Transverse colon (tissue), 4 donors: Measurements from ENCODE around the gene AMOTL2. TPM values are rescaled to one million over a fixed set of nuclear protein-coding genes. Genes with fewer than 3 reads are reported as not detected.
A peak's percentile ranks its signal among the peaks of the same experiment; 100 is the strongest.

Source experiments
- DNase-seq: peaks from one replicate; pipeline ENCODE4 v3.0.0-alpha.2; 2019
- H3K27ac ChIP-seq, 4 donors: fragments of 200-600 bp; sonication (generic); 2 replicates each; pipeline ENCODE4 v1.5.1; 2016 to 2018; ENCODE audit warnings: inconsistent platforms in 4 of 4
- H3K27me3 ChIP-seq: fragments of 200-600 bp; sonication (generic); 2 replicates; pipeline ENCODE4 v1.5.1; 2017; ENCODE audit warnings: inconsistent platforms
- H3K36me3 ChIP-seq, 4 donors: fragments of 200-600 bp; sonication (generic); 2 replicates each; pipeline ENCODE4 v1.5.1; 2017 to 2019; ENCODE audit warnings: inconsistent platforms in 4 of 4
- H3K4me1 ChIP-seq, 4 donors: fragments of 200-600 bp; sonication (generic); 2 replicates each; pipeline ENCODE4 v1.5.1; 2017 to 2020; ENCODE audit warnings: inconsistent platforms in 4 of 4
- H3K4me3 ChIP-seq, 4 donors: fragments of 200-600 bp; sonication (generic); 1 replicate in 1 of 4; 2 replicates in 3 of 4; pipeline versions ENCODE4 v1.5.1 to v1.6.1; 2017 to 2019; ENCODE audit warnings: inconsistent platforms in 4 of 4
- H3K9me3 ChIP-seq, 2 donors: fragments of 200-600 bp; sonication (generic); 2 replicates each; pipeline ENCODE4 v1.5.1; 2017 to 2019; ENCODE audit warnings: inconsistent platforms in 2 of 2
- CTCF ChIP-seq, 5 experiments: fragments of 200-600 bp in 3 of 5; fragments of 450-650 bp in 2 of 5; sonication (generic) in 3 of 5; IDR thresholded peaks; 1 replicate in 2 of 5; 2 replicates in 3 of 5; pipeline ENCODE4 v1.5.1; 2016 to 2017; ENCODE audit warnings: antibody characterized with exemption in 5 of 5, inconsistent platforms in 3 of 5, mild to moderate bottlenecking in 2 of 5, moderate library complexity in 1 of 5
- EP300 ChIP-seq: sonication (generic); formaldehyde crosslinking; IDR thresholded peaks from one replicate; pipeline ENCODE4 v1.6.1; 2017; ENCODE audit warnings: antibody characterized with exemption, low read depth
- POLR2A ChIP-seq: fragments of 450-650 bp; IDR thresholded peaks from one replicate; pipeline ENCODE4 v1.6.1; 2016; ENCODE audit warnings: antibody characterized with exemption, mild to moderate bottlenecking, moderate library complexity
- POLR2AphosphoS5 ChIP-seq, 3 donors: sonication (generic); formaldehyde crosslinking; IDR thresholded peaks; one replicate each; pipeline ENCODE4 v1.6.1; 2016; ENCODE audit warnings: antibody characterized with exemption in 3 of 3
- WGBS, 2 donors: methylation state at CpG; one replicate each; pipeline ENCODE4 v1.1.5; 2018; ENCODE audit warnings: low coverage in 1 of 2; 5-methylcytosine and 5-hydroxymethylcytosine counted together
- in situ Hi-C, 4 donors: fragments of 200-750 bp; cut with MboI; loops; one replicate each; pipeline versions ENCODE4 v1.15.0 to v1.15.1; 2017; ENCODE audit warnings: low sequenced_read_pairs in 3 of 4, low pct_ligation_motif_present in 1 of 4, low pct_unique_long_range_greater_than_20kb in 1 of 4
- intact Hi-C: fragments of 100-400 bp; cut with DNase I; formaldehyde crosslinking; loops from one replicate; pipeline ENCODE4 v1.15.1; 2023; ENCODE audit warnings: low total_unique reads
- total RNA-seq, 4 donors: library from RNA; depleted of rRNA; stranded (reverse); fragments of >200 nt; gene quantifications; one replicate each; pipeline ENCODE4 v1.1.0, GENCODE V29; 2016

Gene AMOTL2
- total RNA-seq, 4 donors from 2014 or later = 14.5 to 50.9 (median 23.8) TPM

GRCh38 chr3:134364061-134364935 lies 9.9 kb downstream of the AMOTL2 start:
- Histone ChIP-seq H3K36me3 (peaks cover 0 to 13% (median 6%) of the 10 kb centered on the region in 4 donors), H3K4me3 (peak overlapping the region; percentile 5 to 38 (median 18)), H3K27ac (peak overlapping the region; percentile 76 to 99 (median 96)), H3K4me1 (peaks cover 22 to 72% (median 39%) of the 10 kb centered on the region in 4 donors), H3K9me3 (no peaks in the 10 kb centered on the region), H3K27me3 (no peaks in the 10 kb centered on the region)
- TF ChIP-seq POLR2AphosphoS5 (IDR thresholded peaks at IDR 0.05) (peak in 2 of 3 donors; percentile 70 to 73), POLR2A (no peak)
- in situ Hi-C loops = loop anchor here in 1 of 4 donors (10.0 kb wide), 1 partner anchor 49 kb away; no protein-coding TSS in a partner anchor
- intact Hi-C loops = no loop called here
- peak; percentile 90 for DNase-seq
- WGBS, 2 donors = 2% methylated on average over 14 of the region's 37 CpGs; no CpG with 5 or more reads in 1 of the 2 donors

GRCh38 chr3:134363381-134363755 lies 10.9 kb downstream of the AMOTL2 start:
- Histone ChIP-seq H3K36me3 (peaks cover 0 to 13% (median 6%) of the 10 kb centered on the region in 4 donors), H3K4me1 (peaks cover 30 to 71% (median 44%) of the 10 kb centered on the region in 4 donors), H3K4me3 (peak overlapping the region in 3 of 4 donors; percentile 5 to 38 (median 24)), H3K27ac (peak overlapping the region; percentile 76 to 99 (median 96)), H3K9me3 (no peaks in the 10 kb centered on the region), H3K27me3 (no peaks in the 10 kb centered on the region)
- DNase-seq = no peak
- WGBS, 2 donors = 77% methylated on average over 3 of the region's 3 CpGs; no CpG with 5 or more reads in 1 of the 2 donors
- no peak for TF ChIP-seq CTCF (IDR thresholded peaks at IDR 0.05)
- no peak for TF ChIP-seq POLR2AphosphoS5 (IDR thresholded peaks at IDR 0.05)
- no peak for TF ChIP-seq EP300
- no peak for TF ChIP-seq POLR2A
- intact Hi-C loops (no loop called here), in situ Hi-C loops (loop anchor here in 1 of 4 donors (10.0 kb wide), 1 partner anchor 49 kb away; no protein-coding TSS in a partner anchor)

GRCh38 chr3:134362670-134363380 lies 11.4 kb downstream of the AMOTL2 start:
- Histone ChIP-seq H3K4me3 (no peak overlapping the region), H3K27ac (peak overlapping the region; percentile 76 to 99 (median 96)), H3K9me3 (no peaks in the 10 kb centered on the region), H3K4me1 (peaks cover 33 to 71% (median 45%) of the 10 kb centered on the region in 4 donors), H3K27me3 (no peaks in the 10 kb centered on the region), H3K36me3 (peaks cover 0 to 13% (median 6%) of the 10 kb centered on the region in 4 donors)
- intact Hi-C loops = no loop called here
- 85% methylated on average over 6 of the region's 6 CpGs; no CpG with 5 or more reads in 1 of the 2 donors for WGBS, 2 donors
- in situ Hi-C loops = loop anchor here in 1 of 4 donors (10.0 kb wide), 1 partner anchor 48 kb away; no protein-coding TSS in a partner anchor
- TF ChIP-seq EP300 (no peak), POLR2A (no peak), CTCF (IDR thresholded peaks at IDR 0.05) (no peak), POLR2AphosphoS5 (IDR thresholded peaks at IDR 0.05) (no peak)
- no peak for DNase-seq

GRCh38 chr3:134362221-134362620 lies 12.0 kb downstream of the AMOTL2 start:
- WGBS, 2 donors = 86% methylated on average over 6 of the region's 6 CpGs; no CpG with 5 or more reads in 1 of the 2 donors
- no peak for DNase-seq
- no peak overlapping the region for H3K4me3 ChIP-seq
- peak overlapping the region; percentile 76 to 99 (median 96) for H3K27ac ChIP-seq
- in situ Hi-C loops (loop anchor here in 1 of 4 donors (10.0 kb wide), 1 partner anchor 47 kb away; no protein-coding TSS in a partner anchor), intact Hi-C loops (no loop called here)
- H3K27me3 ChIP-seq = no peaks in the 10 kb centered on the region
- H3K9me3 ChIP-seq = no peaks in the 10 kb centered on the region
- peaks cover 35 to 70% (median 46%) of the 10 kb centered on the region in 4 donors for H3K4me1 ChIP-seq
- TF ChIP-seq EP300 (no peak), POLR2A (no peak), POLR2AphosphoS5 (IDR thresholded peaks at IDR 0.05) (no peak), CTCF (IDR thresholded peaks at IDR 0.05) (no peak)
- peaks cover 0 to 13% (median 6%) of the 10 kb centered on the region in 4 donors for H3K36me3 ChIP-seq
